Esophagus muscularis mucosa (tissue), 4 donors: ENCODE measurements around the gene ADK.

Experiments used
- CTCF ChIP-seq, 3 experiments: fragments of 200-600 bp in 2 of 3; fragments of 450-650 bp in 1 of 3; sonication (generic) in 2 of 3; IDR thresholded peaks; one replicate each; pipeline ENCODE4 v1.5.1; 2017 to 2019; ENCODE audit warnings: antibody characterized with exemption in 3 of 3, mild to moderate bottlenecking in 2 of 3, moderate library complexity in 1 of 3
- EP300 ChIP-seq: sonication (generic); formaldehyde crosslinking; IDR thresholded peaks from one replicate; pipeline ENCODE4 v1.6.1; 2017; ENCODE audit warnings: antibody characterized with exemption
- POLR2A ChIP-seq: fragments of 450-650 bp; IDR thresholded peaks from one replicate; pipeline ENCODE4 v1.6.1; 2017; ENCODE audit warnings: antibody characterized with exemption, moderate library complexity, mild to moderate bottlenecking, low read depth
- POLR2AphosphoS5 ChIP-seq, 2 donors: sonication (generic); formaldehyde crosslinking; IDR thresholded peaks; one replicate each; pipeline ENCODE4 v1.6.1; 2017; ENCODE audit warnings: antibody characterized with exemption in 2 of 2

GRCh38 chr10:74738542-74738941, 587.5 kb downstream of the ADK start:
- TF ChIP-seq POLR2A = no peak
- TF ChIP-seq CTCF (IDR thresholded peaks at IDR 0.05) = no peak
- TF ChIP-seq EP300 = no peak
- no peak for TF ChIP-seq POLR2AphosphoS5 (IDR thresholded peaks at IDR 0.05)
